GM18502 (cell line): ENCODE measurements around the gene HOXC10.

ENCODE experiments used
- ATAC-seq: cut with Tn5 transposase; IDR thresholded peaks from one replicate; pipeline ENCODE4 v1.9.1; 2021; ENCODE audit warnings: mild to moderate bottlenecking; ENCODE audit not compliant: unreplicated experiment, poor library complexity

Gene HOXC10

GRCh38 chr12:53975479-53976152, 9.3 kb upstream of the HOXC10 start:
- ATAC-seq = no peak

- no peak for ATAC-seq
These were observed 8.6 kb upstream of the HOXC10 start for GRCh38 chr12:53976172-53976822.

DNA sequence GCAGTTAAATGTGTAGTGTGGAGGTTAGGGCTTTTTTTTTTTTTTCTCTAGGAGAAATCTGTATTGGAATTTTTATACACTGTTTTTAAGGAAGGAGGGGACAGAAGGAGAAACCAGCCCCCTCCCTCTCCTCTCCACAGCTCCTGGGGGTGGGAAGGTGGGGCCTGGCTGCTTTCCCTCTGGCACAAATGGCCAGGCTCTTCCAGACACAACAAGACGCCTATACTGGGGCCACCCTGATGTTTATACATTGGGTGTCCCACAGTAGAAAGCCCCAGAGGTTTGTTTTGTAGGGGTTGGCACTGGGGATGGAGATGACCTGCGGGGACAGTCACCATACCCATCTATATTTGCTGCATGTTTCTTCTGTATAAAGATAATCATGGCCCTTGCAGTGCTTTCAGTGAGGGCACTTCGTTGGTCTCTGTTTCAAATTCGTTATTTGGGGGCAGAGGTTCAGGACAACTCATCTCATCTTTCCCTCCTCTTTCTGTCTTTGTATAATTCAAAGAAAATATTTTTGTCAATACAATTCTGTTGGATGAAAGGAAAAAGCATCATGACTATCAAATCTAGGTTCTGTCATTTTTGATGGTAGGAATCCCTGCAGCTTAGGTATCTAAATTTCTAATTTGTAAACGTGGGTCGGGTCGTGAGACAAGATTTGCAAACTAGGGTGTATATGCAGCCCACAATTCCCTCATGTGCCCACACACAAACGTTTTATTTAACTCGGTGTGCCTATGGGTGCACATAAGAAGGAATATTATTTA, 7.9 kb upstream of the HOXC10 start:
- ATAC-seq = no peak

DNA sequence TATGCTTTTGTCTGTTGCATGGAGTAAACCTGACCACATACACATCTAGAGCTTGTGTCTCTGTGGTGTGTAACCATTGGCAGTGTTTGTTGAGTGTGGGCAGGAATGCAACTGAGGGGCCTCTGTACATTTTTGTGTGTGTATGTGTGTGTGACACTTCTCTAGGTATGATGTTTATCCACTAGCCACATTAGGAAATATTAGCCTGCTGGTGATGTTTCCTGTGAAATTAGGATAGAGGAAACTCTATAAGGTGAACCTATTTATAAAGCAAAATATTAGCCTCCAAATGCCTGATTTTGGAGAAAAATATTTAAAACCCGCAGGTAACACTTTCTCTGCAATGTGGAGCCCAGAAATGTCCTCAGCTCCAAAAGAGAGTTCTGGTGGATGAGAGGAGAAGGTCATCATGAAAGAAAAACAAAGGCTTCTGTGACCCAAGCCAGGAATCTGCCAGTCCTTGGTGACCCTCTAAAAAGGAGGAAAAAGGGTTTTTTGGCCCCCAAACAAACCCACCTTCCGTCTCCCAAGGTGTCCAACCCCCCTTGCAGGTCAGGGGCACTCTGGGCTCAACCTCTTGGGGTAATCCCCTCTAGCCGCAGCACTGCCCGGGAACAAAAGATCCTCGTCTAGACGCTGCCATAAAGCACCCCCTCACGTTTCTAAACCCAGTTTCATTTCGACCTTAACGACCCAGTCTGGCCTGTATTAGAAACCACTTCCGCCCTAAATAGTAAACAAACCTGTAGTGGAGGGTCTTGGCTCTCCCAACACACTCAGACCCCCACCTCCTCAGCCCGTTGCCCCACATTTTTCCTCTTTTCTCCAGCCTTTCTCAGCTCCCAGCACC, 7.1 kb upstream of the HOXC10 start:
- no peak for ATAC-seq

DNA sequence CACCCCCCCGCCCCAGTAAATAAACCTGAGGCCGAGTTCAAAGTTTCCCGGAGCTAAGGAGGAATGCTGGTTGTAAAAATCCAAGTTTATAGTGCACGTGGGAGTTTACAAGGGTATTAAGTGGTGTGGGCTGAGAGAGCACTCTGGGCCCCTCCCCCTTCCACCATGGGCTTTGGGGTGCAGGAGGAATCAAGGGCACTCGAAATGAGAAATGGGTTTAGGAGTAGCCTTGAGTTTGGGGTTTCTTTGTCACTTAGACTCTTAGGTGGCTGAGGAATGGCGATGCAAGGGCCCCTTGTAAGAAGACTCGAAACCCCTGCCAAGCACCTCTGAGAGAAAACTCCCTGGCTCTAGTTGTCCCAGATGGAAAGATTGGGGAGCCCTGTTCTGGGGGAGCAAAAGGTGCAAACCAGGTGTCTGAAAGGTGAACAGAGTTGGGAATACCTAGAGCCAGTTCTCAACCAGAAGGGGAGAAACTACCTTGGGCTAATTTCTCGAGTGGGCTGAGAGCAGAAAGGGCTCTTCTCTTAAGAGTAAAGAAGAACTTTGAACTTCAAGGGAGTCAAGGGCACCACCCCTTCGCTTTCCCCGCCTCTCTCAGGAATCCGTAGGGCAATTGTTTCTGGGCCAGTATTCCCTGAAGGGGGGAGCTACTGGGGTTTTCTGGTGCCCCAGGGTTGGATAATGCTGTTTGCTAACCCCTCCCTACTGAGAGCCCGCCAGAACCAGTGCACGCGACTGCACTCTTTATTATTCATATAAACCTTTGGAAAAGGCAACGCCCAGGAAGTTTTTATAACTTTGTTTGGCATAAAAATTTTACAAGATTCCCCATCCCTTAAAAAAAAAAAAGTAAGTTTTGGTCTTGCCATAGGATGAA, 6.2 kb upstream of the HOXC10 start:
- no peak for ATAC-seq

DNA sequence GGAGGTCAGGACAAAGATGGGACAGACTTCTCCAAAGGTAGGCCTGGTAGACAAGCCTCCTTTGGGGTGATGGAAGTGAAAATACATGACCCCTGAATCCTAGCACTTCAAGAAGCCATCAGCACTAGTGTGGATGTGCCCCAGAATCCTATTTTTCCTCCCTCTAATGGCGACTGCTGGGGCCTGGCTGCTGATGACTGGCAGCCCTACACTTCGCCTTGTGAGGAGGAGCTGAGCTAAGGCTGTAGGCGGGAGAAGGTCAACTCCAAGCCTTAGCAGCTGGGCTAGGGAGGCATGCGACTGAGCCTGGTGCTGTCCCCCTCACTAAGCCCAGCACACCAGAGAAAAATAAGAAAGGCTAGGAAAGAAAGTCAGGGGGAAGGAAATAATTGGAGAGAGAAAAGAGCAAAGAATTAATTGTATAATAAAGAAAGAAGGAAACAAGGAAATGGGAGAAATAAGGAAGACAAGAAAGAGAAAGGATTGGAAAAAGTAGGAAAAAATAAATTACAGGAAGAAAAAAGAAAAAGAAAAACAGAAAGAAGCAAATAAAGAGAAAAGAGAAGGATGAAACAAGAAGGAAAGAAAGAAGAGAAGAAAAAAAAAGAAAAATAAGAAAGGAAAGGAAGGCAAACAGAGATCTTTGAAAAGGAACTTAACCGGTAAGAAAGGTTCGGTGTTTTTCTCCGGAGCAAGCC, 4.7 kb upstream of the HOXC10 start:
- no peak for ATAC-seq

- ATAC-seq = no peak
These were observed 4.0 kb upstream of the HOXC10 start for GRCh38 chr12:53980802-53981496.

GRCh38 chr12:53981634-53982565, 3.0 kb upstream of the HOXC10 start:
- ATAC-seq = no peak

DNA sequence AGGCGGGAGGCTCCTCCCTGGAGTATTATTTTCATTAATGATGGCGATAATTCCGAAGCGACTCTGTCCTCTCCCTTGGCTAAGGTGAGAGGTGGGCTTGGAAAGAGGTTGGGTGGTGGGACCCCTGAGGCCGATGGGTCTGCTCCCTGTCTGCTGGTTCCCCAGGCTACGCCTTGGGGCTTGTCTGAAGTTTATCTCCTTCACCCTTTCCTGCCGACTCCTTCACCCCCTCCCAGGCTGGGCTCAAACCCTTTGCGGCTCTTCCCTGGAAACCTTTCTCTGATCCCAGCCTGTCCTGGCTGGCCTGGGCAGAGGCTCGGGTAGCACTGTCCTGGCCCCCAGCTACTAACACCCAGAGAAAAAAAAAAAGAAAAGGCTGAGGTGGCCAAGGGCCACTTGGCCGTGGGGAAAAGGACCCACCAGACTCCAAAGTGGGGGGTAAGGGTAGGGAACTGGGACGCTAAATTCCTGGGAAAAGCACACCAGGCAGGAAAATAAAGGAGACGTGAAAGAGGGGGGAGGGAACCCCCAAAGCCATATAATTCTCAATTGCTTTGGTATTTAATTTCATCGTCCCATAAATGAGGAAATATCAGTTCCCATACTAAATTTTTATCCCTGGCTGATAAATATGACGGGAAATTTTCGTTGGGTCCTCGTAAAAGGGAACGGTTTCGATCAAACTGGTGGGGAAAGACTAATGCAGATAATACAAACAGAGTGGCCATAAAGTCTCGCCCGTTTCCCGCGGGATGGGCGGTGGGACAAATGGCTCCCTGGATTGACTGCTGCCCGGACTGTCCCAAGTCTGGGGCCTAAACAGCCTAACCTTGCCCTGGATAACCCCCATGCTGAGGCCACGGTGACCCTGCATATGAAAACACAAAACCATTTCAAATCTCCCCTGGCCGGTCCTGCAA, 2.0 kb upstream of the HOXC10 start:
- ATAC-seq = no peak

GRCh38 chr12:53983568-53983949, 1.4 kb upstream of the HOXC10 start:
- no peak for ATAC-seq

- ATAC-seq = no peak
These were observed 885 bp upstream of the HOXC10 start for GRCh38 chr12:53983950-53984572.

DNA sequence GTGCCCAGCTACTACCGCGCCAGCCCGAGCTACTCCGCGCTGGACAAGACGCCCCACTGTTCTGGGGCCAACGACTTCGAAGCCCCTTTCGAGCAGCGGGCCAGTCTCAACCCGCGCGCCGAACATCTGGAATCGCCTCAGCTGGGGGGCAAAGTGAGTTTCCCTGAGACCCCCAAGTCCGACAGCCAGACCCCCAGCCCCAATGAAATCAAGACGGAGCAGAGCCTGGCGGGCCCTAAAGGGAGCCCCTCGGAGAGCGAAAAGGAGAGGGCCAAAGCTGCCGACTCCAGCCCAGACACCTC, 697 bp downstream of the HOXC10 start:
- ATAC-seq = no peak

DNA sequence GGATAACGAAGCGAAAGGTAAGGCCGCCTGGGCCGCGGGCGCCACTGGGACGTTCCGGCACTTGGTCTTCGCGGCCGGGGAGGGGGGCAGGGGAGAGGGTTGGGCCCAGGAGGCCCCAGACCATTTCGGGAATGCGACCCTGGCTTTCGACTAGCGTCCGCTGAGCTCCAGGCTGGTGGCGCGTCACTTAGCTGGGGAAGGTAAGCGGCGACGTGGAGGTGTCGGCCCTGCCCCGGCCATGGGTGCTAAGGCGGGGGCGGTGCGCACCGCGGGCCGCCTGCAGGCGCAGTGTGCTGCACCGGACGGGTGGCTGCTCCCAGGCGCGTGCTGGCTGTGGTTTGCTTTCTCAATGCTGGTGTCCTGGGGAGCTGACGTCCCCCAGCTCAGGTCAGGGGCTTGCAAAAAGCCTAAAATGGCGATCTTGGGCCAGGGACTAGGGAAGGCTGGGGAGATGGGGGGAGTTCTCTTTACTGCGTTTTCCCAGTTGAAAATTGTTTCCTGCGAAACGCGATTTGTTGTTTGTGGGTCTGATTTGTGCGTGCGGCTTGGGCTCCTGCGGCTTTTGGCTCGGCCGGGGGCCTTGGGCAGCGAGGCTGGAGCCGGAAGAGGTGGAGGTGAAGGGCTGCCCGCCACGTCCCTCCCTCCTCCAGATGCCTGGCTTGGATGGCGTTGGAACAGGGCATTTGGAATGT, 1.2 kb downstream of the HOXC10 start:
- ATAC-seq = no peak

DNA sequence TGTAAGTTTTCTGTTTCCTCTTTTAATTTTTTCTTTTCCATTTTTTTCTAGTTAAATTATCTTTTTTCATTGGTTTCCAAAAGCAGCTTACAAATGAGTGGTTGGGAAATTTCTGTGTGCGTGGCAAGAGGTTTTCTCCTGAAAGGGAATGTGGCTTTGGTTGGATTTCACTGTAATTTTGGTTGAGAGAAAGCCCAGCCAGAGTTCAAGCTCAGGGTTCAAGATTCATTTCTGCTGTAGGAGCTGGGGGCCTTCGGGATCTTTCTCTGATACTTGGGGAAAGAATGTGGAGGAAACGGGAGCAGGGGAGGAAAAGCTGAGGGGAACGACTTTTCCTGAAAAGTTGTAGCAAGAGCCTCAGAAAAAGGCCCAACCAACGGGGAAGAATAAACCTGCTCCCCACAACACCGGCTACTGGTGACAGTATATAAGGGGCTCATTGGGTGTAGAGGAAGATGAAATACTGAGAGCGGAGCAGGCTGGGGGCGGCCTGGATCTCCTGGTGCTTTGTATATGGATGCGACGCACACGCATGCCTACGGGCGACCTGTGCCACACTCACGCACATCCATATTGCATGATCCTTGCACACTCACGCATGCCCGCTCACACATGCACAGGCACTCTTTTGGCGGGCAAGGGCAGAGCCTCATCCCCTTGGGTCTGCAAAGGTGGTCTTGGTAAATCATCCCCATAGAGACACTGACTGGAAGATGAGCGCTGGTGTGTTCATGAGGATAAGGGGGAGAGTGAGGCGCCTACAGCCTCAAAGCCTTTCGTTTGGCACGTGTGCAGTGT, 1.9 kb downstream of the HOXC10 start:
- no peak for ATAC-seq

- ATAC-seq = no peak
These were observed 2.9 kb downstream of the HOXC10 start for GRCh38 chr12:53987787-53988230.
